ENCODE measurements around the gene USP48.
A peak's percentile ranks its signal among the peaks of the same experiment; 100 is the strongest.

USP48 gene

GRCh38 chr1:21643624-21644023 is 139.3 kb downstream of the USP48 start:
- Mint-ChIP-seq H3K4me1 (peaks cover 9 to 14% of the 10 kb centered on the region in 2 donors), H3K9me3 (no peaks in the 10 kb centered on the region), H3K36me3 (no peaks in the 10 kb centered on the region), H3K27me3 (peaks cover 69 to 71% of the 10 kb centered on the region in 2 donors), H3K27ac (no peak overlapping the region), H3K4me3 (no peak overlapping the region)
- ATAC-seq (replicated peaks) (no peak), DNase-seq (no peak)

GRCh38 chr1:21641967-21642739 is 140.8 kb downstream of the USP48 start:
- no peak overlapping the region for H3K27ac Mint-ChIP-seq

DNA sequence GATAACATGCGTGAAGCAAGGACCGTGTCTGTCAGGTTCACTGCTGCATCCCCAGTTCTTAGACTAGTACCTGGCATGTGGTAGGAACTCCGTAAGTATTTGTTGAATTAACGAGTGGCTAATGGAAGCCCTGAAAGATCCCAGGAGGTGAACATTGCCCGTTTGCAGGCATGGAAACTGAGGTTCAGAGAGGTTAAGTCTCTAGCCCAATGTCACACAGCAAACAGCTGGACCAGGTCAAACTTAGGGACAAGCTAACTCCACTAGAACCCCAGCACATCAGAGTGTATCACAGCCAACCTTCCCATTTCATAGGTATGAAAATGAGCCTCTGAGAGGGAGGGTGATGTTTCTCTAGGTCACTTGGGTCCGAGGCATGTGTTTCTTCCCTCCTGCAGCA is 141.4 kb downstream of the USP48 start:
- Mint-ChIP-seq H3K27ac (no peak overlapping the region), H3K9me3 (no peaks in the 10 kb centered on the region), H3K4me3 (no peak overlapping the region), H3K4me1 (peaks cover 7 to 21% of the 10 kb centered on the region in 2 donors), H3K36me3 (no peaks in the 10 kb centered on the region), H3K27me3 (peaks cover 53 to 54% of the 10 kb centered on the region in 2 donors)
- DNase-seq (no peak), ATAC-seq (replicated peaks) (no peak)

More at GRCh38 chr1:21641967-21642739, 140.8 kb downstream of the USP48 start:
- DNase-seq (no peak), ATAC-seq (replicated peaks) (no peak)
- Mint-ChIP-seq H3K36me3 (no peaks in the 10 kb centered on the region), H3K27me3 (peaks cover 57 to 58% of the 10 kb centered on the region in 2 donors), H3K9me3 (no peaks in the 10 kb centered on the region), H3K4me3 (no peak overlapping the region), H3K4me1 (peaks cover 7 to 21% of the 10 kb centered on the region in 2 donors)

DNA sequence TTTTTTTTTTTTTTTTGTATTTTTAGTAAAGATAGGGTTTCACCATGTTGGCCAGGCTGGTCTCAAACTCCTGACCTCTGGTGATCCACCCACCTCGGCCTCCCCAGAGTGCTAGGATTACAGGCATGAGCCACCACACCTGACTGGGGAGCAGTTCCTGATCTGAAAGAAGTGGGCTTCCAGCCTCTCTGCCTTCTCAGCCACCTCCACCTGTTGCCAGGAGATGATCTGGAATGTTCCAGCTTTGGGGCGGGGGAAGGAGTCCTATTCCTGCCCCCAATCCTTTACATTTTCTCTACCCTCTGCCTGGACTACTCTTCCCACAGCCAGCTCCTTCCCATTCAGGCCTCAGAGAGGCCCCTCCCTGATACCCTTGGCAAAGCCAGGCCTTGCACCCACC is 141.9 kb downstream of the USP48 start:
- Mint-ChIP-seq H3K27ac (no peak overlapping the region), H3K27me3 (peaks cover 52 to 54% of the 10 kb centered on the region in 2 donors), H3K36me3 (no peaks in the 10 kb centered on the region), H3K4me1 (peaks cover 7 to 21% of the 10 kb centered on the region in 2 donors), H3K9me3 (no peaks in the 10 kb centered on the region), H3K4me3 (no peak overlapping the region)
- no peak for ATAC-seq (replicated peaks)
- no peak for DNase-seq

- DNase-seq (no peak), ATAC-seq (replicated peaks) (no peak)
- no peaks in the 10 kb centered on the region for H3K36me3 Mint-ChIP-seq
- no peak overlapping the region for H3K4me3 Mint-ChIP-seq
- no peaks in the 10 kb centered on the region for H3K9me3 Mint-ChIP-seq
- peaks cover 48 to 54% of the 10 kb centered on the region in 2 donors for H3K27me3 Mint-ChIP-seq
- H3K27ac Mint-ChIP-seq, result no peak overlapping the region
- peaks cover 7 to 21% of the 10 kb centered on the region in 2 donors for H3K4me1 Mint-ChIP-seq
These were observed 142.3 kb downstream of the USP48 start for GRCh38 chr1:21640653-21641052.

GRCh38 chr1:21639594-21640041 is 143.3 kb downstream of the USP48 start:
- Mint-ChIP-seq H3K9me3 (no peaks in the 10 kb centered on the region), H3K4me1 (peaks cover 7 to 21% of the 10 kb centered on the region in 2 donors), H3K27me3 (peaks cover 57 to 62% of the 10 kb centered on the region in 2 donors), H3K36me3 (no peaks in the 10 kb centered on the region), H3K27ac (no peak overlapping the region), H3K4me3 (no peak overlapping the region)
- no peak for ATAC-seq (replicated peaks)
- no peak for DNase-seq

- no peak overlapping the region for H3K4me3 Mint-ChIP-seq
- DNase-seq (peak; percentile 26), ATAC-seq (replicated peaks) (peak; percentile 81 to 83)
- H3K36me3 Mint-ChIP-seq, result no peaks in the 10 kb centered on the region
- H3K9me3 Mint-ChIP-seq, result no peaks in the 10 kb centered on the region
- H3K27ac Mint-ChIP-seq, result peak overlapping the region; percentile 71
- H3K4me1 Mint-ChIP-seq, result peaks cover 7 to 21% of the 10 kb centered on the region in 2 donors
- H3K27me3 Mint-ChIP-seq, result peaks cover 52 to 60% of the 10 kb centered on the region in 2 donors
These were observed 144.2 kb downstream of the USP48 start for GRCh38 chr1:21638531-21639341.

DNA sequence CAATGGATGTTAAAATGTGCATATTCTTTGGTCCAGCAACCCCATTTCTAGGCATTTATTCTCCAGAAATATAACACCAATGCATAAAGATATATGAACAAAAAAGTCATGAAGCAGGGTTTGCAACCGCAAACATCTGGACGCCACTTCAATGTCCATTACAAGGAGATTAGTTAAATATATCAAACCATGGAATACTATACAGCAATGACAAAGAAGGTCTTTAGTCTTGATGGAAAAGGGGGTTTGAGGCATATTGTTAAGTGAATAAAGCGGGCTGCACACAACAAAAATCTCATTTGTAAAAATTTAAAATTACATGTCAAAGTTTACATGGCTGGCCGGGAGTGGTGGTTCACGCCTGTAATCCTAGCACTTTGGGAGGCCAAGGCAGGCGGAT is 145.4 kb downstream of the USP48 start:
- H3K4me3 Mint-ChIP-seq, result no peak overlapping the region
- H3K9me3 Mint-ChIP-seq, result no peaks in the 10 kb centered on the region
- peaks cover 46 to 58% of the 10 kb centered on the region in 2 donors for H3K27me3 Mint-ChIP-seq
- H3K36me3 Mint-ChIP-seq, result no peaks in the 10 kb centered on the region
- ATAC-seq (replicated peaks) (no peak), DNase-seq (no peak)
- peak overlapping the region; percentile 71 for H3K27ac Mint-ChIP-seq
- H3K4me1 Mint-ChIP-seq, result peaks cover 7 to 21% of the 10 kb centered on the region in 2 donors

DNA sequence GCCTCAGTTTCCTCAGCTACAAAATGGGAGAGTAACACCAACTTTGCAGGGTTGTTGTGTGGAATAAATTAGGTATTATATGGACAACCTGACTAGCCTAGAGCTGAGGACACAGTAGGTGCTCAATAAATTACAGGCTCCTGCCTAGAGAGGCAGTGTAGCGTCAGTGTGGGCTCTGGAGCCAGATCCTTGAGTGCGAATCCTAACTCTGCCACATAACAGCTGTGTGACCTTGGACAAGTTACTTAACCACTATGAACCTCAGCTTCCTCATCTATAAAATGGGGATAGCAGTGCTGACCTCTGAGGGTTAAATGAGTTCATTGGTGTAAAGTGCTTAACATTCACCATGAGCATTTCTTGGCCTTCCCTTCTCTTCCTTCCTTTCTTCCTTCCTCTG is 146.9 kb downstream of the USP48 start:
- no peaks in the 10 kb centered on the region for H3K36me3 Mint-ChIP-seq
- DNase-seq (no peak), ATAC-seq (replicated peaks) (no peak)
- no peak overlapping the region for H3K4me3 Mint-ChIP-seq
- H3K27me3 Mint-ChIP-seq, result peaks cover 40 to 62% of the 10 kb centered on the region in 2 donors
- H3K4me1 Mint-ChIP-seq, result peaks cover 7 to 21% of the 10 kb centered on the region in 2 donors
- no peak overlapping the region for H3K27ac Mint-ChIP-seq
- H3K9me3 Mint-ChIP-seq, result no peaks in the 10 kb centered on the region

DNA sequence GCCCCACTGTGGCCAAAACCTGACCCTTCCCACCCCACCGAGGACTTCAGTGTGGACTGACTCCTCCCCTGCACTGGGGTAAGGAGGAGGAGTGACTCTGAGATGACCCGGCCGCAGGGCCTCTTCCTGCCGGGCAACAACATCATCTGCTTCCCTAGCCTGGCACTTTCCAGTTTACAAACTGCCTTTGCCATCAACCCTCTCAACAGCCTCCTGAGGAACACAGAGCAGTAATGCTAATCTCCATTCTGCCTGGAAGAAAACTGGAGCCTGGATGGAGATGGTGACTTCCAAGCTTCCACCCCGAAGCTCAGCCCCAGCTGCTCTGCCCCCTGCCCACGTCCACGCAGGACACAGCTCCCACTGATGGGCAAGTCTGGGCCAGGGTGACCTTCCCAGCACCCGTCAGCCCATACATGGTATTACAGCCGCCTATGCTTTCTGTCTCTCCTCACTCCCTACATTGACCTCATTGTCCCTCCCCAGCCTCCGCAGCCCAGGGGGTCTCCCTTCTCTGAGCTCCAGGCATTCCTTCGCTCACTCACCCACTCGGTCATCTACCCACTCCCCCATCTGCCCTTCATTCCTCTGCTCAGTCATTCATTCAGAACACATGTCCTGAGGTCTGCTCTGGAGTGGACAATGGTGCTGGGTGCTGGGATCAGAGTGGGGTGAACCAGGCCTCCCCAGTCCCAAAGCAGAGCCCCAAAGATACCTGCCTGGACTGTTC is 148.0 kb downstream of the USP48 start:
- DNase-seq (no peak), ATAC-seq (replicated peaks) (no peak)
- Mint-ChIP-seq H3K4me1 (peaks cover 7 to 16% of the 10 kb centered on the region in 2 donors), H3K9me3 (no peaks in the 10 kb centered on the region), H3K36me3 (no peaks in the 10 kb centered on the region), H3K27me3 (peaks cover 36 to 63% of the 10 kb centered on the region in 2 donors), H3K4me3 (no peak overlapping the region), H3K27ac (no peak overlapping the region)

GRCh38 chr1:21633992-21634805 is 148.8 kb downstream of the USP48 start:
- H3K27me3 Mint-ChIP-seq, result peaks cover 31 to 63% of the 10 kb centered on the region in 2 donors
- peaks cover 6 to 13% of the 10 kb centered on the region in 2 donors for H3K4me1 Mint-ChIP-seq
- no peaks in the 10 kb centered on the region for H3K9me3 Mint-ChIP-seq
- H3K4me3 Mint-ChIP-seq, result no peak overlapping the region
- H3K36me3 Mint-ChIP-seq, result no peaks in the 10 kb centered on the region
- ATAC-seq (replicated peaks), result no peak
- no peak for DNase-seq
- H3K27ac Mint-ChIP-seq, result no peak overlapping the region

DNA sequence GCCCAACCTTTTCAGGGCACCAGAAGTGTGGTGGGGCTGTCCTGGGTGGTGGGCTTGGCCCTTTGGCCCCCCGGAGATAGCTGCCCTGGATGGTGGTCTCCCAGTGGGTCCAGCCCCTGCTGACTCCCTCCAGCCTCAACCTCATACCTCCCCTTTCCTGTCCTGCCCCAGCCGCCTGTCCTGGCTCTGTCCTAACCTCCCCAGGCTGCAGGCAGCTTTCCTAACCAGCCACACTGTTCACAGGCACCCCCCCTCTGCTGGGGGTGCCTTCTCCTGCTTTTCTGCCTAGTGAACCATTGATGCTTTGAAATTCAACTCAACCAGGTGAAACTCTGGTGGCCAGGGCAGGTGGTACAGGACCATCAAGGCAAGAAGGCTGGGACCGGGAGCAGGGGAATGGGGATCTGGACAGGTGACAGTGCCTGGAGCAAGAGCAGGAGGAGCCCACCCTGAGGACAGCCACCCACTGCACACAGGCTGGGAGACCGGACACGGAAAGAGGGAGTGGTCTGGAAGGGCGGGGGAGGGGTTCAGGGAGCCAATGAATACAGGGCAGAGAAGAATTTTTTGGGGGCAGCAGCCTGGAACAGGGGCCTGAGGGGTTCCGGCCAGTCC is 149.7 kb downstream of the USP48 start:
- ATAC-seq (replicated peaks), result no peak

More for the DNA sequence above, 149.7 kb downstream of the USP48 start:
- no peak for DNase-seq
- Mint-ChIP-seq H3K27ac (no peak overlapping the region), H3K36me3 (no peaks in the 10 kb centered on the region), H3K4me3 (no peak overlapping the region), H3K9me3 (no peaks in the 10 kb centered on the region), H3K4me1 (peaks cover 0 to 3% of the 10 kb centered on the region in 2 donors), H3K27me3 (peaks cover 31 to 63% of the 10 kb centered on the region in 2 donors)
